ENCODE data around the gene NXT1. TPM values are rescaled to one million over a fixed set of nuclear protein-coding genes. Genes with fewer than 3 reads are reported as not detected.
A peak's percentile ranks its signal among the peaks of the same experiment; 100 is the strongest.
"Not testable (repeated sequence)": the region's sequence is repeated elsewhere in the genome, so short reads cannot be mapped to it uniquely, and the experiment has no call there.

NXT1 gene
- total RNA-seq, result 18.8 TPM
- long read RNA-seq, transcript NXT1-201 (2 exons, 1,123 nt), result major isoform, 62 of 68 reads
- long read RNA-seq, partial matches to known transcripts, result 1 of 68 reads
- long read RNA-seq, other reads (novel, unspliced or antisense), result 5 of 68 reads

DNA sequence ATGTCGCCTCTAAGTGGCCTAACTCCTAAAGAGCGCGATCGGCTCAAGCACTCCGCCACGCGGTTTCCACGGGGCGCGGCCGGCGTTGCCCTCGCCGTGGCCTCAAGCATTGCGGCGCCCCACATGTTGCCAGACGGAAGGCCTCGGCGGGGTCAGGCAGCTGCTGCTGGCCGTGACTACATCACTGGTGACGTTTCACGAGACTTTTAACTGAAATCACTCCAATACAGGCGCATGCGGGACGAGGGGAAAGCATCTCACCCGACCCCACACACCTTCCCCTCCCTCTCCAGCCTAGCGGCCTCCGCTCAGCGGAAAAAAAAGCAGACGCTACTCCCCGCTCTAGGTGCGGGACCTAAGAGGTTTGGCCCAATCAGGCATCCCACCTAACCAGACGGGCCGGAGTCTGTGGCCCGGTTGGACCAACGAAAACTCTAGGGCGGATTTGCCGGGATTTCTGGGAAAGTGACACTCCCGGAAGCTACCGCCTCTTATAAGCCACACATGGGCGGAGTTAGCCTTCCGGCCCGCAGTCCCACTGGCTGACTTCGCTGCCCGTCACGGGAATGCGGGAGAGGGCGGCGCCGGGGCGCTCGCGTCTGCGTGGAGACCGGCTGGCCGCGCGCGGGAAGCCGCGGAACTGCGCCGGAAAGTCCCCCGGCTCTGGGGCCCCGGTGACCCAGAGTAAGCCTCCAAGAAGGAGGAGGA, at the start of gene NXT1:
Gene NXT1, plus strand, starts transcription at position 596 of the 708 bp plus-strand sequence. CDS start 3,251 bp downstream, outside the sequence.
- peak; percentile 98 for DNase-seq (ENCODE audit: low spot score)

DNA sequence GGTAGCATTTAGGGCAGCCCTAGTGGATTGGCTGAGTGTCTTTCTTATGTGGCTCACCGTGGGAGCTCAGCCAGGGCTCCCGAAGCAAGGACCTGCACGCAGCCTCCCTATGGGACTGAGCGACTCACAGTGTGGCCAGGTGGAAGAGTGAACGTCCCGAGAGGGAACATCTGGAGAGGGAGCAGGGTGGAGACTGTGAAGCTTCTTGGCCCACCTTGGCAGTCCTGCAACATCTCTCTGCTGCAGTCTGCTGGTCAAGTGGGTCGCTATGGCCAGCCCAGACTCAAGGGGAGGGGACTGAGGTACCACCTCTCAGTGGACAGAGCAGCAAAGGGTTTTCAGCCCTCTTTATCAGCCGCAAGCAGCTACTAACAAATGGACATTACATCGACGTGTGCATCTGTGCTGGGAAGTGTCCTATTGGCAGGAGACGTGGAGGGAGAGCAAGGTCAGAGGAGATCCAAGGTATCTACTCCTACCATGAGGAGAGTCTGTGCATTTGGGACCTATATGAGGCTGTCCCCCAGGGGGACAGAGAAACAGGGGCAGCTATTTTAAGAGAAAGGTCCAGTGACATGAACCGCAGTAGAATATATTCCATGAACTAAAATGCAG, 49.0 kb upstream of the NXT1 start:
- DNase-seq (ENCODE audit: low spot score), result no peak

DNA sequence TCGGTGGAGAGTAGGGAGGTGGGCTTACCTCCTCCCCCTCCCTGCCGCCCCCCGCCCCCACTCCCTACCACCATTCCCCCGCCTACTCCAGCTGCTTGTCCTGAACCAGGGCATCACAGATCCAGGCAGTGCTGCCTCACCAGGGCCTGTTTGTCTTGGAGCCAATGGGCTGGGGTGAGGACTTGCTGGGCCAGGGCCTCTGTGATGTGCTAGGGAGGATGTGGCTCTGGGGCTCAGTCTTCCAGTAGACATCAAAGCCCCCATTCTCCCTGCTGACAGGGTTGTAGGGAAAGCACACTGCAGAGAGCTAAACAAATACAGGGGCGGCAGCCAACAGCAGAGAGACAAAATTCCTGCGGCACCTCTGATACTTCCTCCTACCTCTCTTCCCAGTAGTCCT, 48.2 kb upstream of the NXT1 start:
- no peak for DNase-seq (ENCODE audit: low spot score)

DNA sequence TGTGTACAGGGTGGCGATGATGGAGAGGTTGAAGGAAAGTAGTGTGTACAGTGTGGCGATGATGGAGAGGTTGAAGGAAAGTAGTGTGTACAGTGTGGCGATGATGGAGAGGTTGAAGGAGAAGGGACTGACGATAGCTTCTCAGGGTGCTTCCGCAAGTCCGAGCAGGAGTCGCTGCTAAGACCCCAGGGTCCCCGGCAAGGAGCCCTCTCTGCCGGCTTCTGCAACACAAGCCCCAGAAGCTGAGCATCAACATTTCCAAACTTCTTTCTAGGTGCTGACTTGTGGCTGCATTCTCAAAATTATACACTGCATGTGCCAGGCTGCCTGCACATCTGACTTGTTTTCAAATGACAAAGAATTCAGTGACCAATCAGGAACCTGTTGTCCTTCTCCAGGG, 47.8 kb upstream of the NXT1 start:
- DNase-seq (ENCODE audit: low spot score), result no peak

DNA sequence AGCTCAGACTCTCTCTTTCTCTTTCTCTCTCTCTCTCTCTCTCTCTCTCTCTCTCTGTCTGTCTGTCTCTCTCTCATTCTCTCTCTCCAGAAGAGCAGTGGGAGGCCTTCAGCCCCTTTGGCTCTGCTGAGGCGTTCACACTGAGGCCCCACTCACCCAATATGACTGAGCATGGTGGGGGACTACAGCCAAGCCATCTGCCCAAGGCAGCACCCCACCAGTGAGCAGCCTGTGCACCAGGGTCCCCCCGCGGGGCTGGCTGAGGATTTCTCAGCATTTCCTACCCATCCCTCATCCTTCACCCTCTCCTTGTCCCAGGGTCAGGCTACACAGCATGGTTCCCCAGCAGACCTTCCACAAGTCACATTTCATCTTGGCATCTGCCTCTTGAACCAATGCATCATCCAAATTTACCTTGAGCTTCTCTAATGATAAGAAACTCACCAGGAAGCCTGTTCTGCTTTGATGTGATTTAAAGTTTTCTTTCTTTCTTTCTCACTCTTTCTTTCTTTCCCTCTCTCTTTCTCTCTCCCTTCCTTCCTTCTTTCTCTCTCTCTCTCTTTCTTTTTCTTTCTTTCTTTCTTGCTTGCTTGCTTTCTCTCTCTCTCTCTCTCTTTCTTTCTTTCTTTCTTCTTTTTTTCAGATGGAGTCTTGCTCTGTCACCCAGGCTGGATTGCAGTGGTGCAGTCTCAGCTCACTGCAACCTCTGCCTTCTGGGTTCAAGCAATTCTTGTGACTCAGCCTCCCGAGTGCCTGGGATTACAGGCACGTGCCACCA, 47.1 kb upstream of the NXT1 start:
- peak; percentile 47 for DNase-seq (ENCODE audit: low spot score)

DNA sequence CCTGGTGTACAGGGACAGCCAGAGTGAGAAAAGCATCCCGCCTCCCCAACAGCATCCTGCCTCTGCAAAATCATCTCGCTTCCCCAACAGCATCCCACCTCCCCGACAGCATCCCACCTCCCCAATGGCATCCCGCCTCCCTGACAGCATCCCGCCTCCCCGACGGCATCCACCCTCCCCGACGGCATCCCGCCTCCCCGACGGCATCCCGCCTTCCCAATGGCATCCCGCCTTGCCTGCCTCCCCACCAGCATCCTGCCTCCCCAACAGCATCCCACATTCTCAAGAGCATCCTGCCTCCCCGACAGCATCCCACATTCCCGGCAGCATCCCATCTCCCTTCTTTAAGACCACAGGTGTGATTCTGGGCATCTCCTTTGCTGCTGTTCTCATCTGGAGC, 46.0 kb upstream of the NXT1 start:
- no peak for DNase-seq (ENCODE audit: low spot score)

DNA sequence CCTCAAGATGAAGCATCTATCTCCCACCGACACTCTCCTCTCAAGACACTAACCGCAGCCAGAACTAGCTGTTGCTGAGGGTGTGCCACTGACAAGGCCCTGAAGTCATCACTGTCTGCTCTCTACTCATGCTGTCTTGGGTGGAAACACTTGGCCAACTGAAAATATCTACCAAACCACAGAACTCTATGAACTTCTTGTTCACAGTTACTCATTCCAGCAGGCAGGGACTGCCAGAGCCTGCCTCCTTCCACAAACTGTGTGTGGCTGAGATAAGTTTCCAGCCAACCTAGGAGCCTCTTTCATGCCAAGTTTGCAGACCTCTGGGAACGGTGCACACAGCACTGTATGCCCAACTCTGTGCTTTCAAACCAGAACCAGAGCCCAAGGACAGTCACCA, 45.5 kb upstream of the NXT1 start:
- DNase-seq (ENCODE audit: low spot score), result no peak

DNA sequence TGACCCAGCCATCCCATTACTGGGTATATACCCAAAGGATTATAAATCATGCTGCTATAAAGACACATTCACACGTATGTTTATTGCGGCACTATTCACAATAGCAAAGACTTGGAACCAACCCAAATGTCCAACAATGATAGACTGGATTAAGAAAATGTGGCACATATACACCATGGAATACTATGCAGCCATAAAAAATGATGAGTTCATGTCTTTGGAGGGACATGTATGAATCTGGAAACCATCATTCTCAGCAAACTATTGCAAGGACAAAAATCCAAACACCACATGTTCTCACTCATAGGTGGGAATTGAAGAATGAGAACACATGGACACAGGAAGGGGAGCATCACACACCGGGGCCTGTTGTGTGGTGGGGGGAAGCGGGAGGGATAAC, 43.2 kb upstream of the NXT1 start:
- not testable (repeated sequence) for DNase-seq (ENCODE audit: low spot score)

DNA sequence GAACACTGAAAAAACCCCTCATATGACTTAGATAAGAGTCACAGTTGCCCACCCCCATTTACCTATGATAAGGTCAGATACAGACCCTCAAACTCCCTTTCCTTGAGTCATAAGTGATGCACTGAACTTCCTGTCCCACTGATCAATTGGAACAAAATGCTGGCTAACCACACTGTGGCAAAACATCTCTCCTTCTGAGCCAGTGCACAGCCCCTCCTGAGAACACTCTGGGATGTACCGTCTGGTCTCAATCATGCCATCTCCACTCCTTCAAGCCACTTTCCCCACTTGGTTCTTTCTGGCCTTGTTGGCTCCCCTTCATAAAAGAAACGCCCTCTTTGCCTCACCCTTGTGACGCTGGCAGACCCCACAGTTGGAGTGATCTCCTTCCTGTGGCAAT, 42.6 kb upstream of the NXT1 start:
- DNase-seq (ENCODE audit: low spot score), result no peak

DNA sequence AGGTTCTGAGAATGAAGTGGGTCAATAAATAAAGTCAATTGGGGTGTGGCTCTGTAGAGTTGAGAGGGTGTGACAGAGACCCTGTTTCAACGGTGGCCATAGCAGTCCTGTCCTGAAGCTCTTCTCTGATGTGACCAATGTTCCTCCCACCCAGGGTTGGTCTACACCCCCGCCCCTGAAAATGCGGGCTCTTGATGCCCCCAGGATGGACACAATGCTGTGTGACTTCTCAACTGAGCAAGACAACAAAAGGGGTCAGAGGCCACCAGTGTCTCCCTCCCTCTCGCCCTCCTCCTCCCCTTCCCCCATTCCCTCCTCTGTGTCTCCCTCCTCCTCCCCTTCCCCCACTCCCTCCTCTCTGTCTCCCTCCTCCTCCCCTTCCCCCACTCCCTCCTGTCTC, 41.7 kb upstream of the NXT1 start:
- DNase-seq (ENCODE audit: low spot score), result no peak

DNA sequence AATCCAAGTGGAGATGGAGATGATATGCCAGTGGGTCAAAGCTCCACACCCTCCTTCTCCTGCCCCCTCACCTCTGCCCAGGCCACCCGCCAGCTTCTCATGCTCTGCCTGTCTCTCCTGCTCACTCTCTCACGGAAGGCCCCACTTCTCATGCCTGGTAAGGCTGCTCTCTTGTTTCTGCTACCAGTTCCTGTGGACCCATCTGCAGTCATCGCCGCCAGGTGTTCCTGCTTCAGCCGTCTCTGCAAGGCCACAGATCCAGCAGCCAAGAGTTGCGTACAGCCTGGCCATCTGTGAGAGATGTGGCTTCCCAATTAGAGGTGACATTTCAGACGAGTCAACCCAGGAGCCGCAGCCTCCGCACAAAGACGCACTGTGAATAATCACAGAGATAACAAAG, 40.8 kb upstream of the NXT1 start:
- DNase-seq (ENCODE audit: low spot score), result no peak

DNA sequence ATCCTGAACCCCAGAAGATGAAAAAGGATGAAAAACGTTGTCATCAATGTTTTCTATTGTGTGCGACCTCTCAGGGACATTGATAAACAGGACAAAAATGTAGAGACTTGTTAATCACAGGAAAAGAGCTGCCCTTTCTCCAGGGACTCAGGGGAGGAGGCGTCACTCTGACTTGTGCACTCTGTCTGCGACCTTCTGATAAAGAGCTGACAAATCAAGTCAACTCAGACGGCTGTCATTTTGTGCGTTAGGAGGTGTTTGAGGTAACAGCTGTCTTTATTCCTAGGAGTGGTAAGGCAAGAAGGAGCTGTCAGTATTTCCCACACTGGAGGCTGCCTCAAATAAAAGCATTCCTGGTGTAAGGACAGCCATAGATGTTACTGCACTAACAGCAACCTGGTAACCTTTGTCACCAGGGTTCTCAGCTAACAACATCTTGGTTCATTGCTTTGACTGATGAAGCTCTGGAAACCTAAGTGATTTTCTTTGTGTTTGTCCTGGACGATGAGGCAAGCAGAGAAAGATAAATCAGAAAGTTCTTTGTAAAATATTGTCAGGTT, 38.6 kb upstream of the NXT1 start:
- DNase-seq (ENCODE audit: low spot score), result no peak

DNA sequence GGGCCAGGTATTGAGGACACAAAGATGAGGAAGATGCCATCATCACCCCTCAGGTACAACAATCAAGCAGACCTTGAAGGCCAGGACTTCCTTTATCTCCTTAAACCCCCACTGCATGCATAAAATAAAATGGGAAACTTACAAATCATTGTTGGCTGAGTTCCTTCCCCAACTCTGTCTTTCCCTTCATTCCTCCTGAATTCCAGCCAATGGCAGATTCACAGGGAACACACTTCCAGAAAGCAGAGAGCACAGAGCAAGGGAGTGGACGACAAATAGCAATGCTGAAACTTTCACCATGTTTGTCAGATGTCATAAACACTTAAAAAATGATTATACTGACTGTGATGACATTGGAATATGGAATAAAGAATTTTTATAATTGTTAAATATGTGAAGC, 37.3 kb upstream of the NXT1 start:
- DNase-seq (ENCODE audit: low spot score), result no peak

DNA sequence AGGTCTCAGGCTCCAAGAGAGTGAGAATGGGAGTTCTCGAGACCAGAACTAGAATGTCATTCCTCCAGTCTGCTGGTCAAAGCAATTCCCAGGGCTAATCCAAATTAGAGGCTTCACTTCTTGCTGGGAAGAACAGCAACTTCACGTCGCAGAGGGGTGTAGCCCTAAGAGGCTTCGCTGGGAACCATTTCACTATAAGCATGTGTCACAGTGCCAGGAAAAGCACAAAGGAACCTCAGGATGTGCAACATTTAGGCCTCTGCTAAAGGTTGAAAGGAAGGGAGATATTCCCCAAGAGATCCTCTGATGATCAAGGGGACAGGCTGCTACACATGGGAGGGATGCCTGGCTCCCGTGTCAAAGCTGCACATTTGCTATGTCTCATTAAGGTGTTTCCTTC, 35.9 kb upstream of the NXT1 start:
- DNase-seq (ENCODE audit: low spot score), result no peak

DNA sequence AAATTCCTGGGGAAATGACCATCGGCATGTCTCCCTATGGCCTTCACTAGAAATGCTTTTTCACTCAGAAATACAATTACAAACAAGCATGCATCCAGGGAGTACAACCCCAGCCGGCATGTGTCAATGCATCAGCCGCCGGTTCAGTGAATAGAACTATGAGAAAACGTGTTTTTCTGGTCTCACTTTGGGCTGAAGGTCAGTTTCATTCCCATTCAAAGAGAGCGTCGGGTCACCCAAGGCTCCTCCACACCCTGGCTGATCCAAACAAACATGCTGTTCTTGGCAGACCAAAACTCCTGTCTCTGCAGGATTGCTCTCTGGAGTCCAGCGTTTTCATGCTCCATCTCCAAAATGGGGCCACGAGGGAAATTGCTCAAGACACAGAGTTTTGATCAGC, 35.5 kb upstream of the NXT1 start:
- DNase-seq (ENCODE audit: low spot score), result no peak

DNA sequence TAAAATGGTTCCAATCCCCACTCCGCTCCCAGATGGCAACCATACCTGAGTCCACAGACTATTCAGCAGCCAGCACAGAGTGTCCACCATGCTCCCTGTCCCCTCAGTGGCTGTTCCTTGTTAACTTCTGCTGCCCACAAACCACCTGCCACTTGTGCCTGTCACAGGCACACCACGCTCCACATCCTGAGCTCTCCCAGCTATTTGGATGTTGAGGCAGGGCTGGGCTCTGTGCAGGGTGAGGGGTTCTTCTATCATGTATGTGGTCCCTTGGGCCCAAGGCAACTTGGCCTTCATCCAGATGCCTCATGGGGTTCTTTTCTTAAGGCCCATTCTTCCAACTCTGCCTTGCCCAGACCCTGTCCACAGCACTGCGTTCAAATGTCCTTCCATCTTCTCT, 34.0 kb upstream of the NXT1 start:
- DNase-seq (ENCODE audit: low spot score), result no peak

DNA sequence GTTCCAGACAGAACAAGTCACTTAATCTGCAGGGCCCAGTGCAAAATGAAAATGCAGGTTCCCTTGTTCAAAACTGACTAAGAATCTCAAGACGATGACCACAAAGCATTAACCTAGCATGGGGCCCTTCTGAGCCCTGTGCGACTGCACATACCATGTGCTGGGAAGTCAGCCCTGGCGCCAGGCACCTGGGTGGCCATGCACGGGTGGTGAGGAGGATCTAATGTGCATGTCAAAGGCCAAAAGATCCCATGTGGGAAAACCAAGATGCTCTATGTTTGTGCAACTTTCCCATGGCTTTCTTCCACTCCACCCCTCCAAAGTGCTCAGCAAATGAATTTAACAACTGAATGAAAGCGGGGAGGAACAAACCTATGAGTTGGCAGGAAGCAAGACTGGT, 33.5 kb upstream of the NXT1 start:
- no peak for DNase-seq (ENCODE audit: low spot score)

DNA sequence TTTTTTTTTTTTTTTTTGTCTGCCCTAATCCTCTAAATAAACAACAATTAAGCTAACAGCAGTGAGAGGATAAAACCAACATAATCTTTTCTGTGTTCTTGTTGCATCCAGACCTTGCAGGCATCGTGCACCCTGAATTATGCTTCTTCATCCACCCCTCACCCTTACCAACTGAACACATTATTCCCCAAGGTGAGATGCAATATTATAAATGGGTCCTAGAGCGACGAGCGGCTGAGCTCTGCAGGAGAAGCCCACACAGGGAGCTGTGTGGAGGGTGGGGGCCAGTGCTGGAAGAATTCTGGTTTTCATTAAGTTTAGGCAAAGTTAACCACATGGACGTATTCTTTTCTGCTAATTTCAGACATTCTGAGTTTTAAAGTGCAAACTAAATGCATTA, 32.2 kb upstream of the NXT1 start:
- DNase-seq (ENCODE audit: low spot score), result no peak

DNA sequence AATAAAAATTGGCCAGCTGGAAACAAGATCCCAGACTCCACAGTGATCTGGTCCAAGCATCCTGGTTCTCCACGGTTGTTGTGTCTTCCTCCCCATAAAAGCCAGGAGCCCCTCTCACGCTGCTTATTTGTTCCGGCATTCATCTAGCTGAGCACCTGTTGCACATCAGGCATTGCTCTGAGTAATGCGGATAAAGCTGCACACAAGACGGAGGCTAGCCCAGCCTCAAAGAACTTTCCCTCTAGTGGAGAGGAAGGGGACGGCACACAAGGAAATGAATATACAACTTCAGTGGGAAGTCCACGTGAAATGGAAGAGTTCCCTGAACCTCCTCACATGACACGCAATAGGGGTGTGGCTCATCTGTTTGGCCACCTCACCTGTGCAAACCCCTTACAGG, 30.3 kb upstream of the NXT1 start:
- DNase-seq (ENCODE audit: low spot score), result no peak

DNA sequence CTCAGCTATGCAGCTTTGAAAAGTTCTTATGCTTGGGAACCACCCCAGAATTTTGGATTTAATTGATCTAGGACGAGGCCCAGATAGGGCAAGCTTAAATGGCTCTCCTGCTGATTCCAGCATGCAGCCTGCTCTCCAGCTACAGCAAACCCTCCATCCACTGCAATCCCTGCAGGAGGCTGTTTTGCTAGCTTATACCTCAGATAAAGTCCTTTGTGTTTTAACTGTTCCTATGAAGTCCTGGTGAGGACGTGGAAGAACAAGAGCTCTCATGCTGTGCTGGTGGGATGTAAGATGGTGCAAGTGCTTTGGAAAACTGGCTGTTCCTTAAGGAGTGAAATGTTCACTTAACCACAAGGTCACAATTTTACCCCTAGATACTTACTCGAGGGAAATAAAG, 25.5 kb upstream of the NXT1 start:
- no peak for DNase-seq (ENCODE audit: low spot score)

DNA sequence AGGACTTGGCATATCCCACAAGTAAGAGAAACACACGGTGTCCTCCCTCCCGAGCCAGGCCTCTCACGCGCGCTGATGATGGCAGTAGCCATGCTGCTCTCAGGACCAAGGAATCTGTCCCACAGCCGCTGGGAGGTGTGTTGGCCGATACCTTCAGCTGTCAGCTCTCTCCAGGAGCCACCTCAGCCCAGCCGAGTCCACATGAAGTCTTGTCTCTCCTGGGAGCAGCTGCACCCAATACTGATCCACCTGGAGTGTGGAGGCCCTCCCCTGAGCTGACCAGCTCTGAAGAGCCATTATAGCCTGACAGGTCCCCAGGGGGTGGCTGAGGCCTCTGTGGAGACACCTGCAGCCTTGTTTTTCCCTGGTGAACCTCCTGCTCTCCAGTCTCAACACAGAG, 23.8 kb upstream of the NXT1 start:
- no peak for DNase-seq (ENCODE audit: low spot score)

All from mesenteric fat pad (tissue), 1 donor.